NB4 (cell line): Measurements from ENCODE around the gene ANTKMT.

Experiments used
- DNase-seq: peaks from one replicate; pipeline ENCODE4 v3.0.0; 2010; ENCODE audit warnings: low read depth
- H3K4me3 ChIP-seq: one replicate; pipeline ENCODE4 v1.5.1; 2011; ENCODE audit warnings: mild to moderate bottlenecking, low read depth, low read length, moderate library complexity
- CTCF ChIP-seq: IDR thresholded peaks from one replicate; pipeline ENCODE4 v1.5.1; 2012; ENCODE audit warnings: low read depth, low read length
- MAX ChIP-seq: IDR thresholded peaks from 2 replicates; pipeline ENCODE4 v1.6.1; 2011; ENCODE audit warnings: low read depth, low read length
- MYC ChIP-seq: IDR thresholded peaks from 2 replicates; pipeline ENCODE4 v1.6.1; 2011; ENCODE audit warnings: low read depth, low read length
- POLR2A ChIP-seq: IDR thresholded peaks from 2 replicates; pipeline ENCODE4 v1.6.1; 2011; ENCODE audit warnings: mild to moderate bottlenecking; ENCODE audit not compliant: insufficient read length; ENCODE audit errors: extremely low read depth

The ANTKMT gene

DNA sequence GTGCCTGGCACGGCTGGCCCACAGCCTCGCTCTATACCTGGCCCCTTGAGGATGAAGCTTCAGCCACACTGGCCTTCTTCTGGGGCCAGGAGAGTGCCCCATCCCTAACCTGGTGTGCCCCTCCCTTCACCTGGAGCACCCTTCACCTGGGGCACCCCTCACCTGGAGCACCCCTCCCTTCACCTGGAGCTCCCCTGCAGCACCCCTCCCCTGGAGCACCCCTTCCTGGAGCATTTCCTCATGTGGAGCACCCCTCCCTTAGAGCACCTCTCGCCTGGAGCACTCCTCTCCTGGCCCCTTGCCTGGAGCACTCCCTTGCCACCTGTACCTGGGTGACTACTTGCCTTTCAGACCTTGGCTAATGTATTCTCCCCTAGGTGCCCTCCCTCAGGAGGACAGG is 12.9 kb upstream of the ANTKMT start:
- TF ChIP-seq MYC = no peak
- no peak for TF ChIP-seq POLR2A
- no peak for TF ChIP-seq CTCF
- no peak for TF ChIP-seq MAX
- H3K4me3 ChIP-seq = no peak overlapping the region
- DNase-seq = no peak

GRCh38 chr16:708959-709358 is 12.0 kb upstream of the ANTKMT start:
- no peak for DNase-seq
- no peak for TF ChIP-seq MAX
- no peak for TF ChIP-seq CTCF
- TF ChIP-seq POLR2A = no peak
- no peak for TF ChIP-seq MYC
- H3K4me3 ChIP-seq = no peak overlapping the region

DNA sequence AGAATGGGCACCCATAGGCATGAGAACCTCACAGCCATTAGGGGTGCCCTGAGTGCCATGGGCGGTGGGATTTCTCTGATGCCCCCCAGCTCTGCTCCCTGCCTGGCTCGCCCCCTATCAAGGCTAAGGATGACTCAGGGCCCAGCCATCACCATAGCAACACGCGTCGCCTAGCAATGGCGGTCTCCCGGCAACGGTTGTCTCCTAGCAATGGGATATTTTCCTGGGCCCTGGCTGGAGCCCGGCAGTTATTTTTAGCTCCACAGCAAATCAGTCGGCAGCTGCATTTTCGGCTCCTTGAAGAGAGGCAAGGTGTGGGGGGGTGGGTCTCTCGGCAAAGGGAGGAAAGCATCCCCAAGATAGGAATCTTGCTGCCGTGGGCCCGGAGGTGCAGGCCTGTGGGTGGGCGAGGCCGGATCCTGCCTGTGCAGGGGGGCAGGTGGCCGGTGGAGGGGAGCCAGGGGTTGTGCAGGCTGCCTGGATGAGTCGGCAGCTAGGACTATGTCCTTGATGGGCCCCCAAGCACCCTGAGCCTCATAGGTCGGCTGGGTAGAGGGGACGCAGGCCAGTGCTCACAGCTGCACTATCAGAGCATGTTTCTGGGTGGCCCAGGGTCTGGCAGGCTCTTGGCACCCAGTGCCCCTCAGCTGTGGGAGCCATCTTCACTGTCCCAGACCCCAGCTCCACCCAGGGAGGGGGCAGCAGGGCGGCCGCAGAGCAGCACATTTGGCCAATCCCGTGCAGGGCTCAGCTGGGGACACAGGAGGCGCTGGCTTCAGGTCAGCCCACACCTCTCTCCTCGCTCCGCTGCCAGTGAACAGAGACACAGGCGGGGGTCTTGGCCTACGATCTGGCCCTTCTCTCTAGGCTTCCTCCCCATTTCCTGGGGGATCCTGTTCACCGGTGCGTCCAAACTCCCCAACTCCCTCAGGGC is 11.1 kb upstream of the ANTKMT start:
- TF ChIP-seq MYC (no peak), MAX (no peak), POLR2A (no peak), CTCF (no peak)
- no peak overlapping the region for H3K4me3 ChIP-seq
- DNase-seq = peak; percentile 48

- no peak for DNase-seq
- no peak overlapping the region for H3K4me3 ChIP-seq
- TF ChIP-seq MAX (no peak), POLR2A (no peak), CTCF (no peak), MYC (no peak)
Measured at GRCh38 chr16:710500-711075, 10.4 kb upstream of the ANTKMT start.

- H3K4me3 ChIP-seq = no peak overlapping the region
- no peak for TF ChIP-seq POLR2A
- TF ChIP-seq MAX = no peak
- TF ChIP-seq MYC = no peak
- no peak for TF ChIP-seq CTCF
- DNase-seq = no peak
Measured at GRCh38 chr16:711084-711483, 9.9 kb upstream of the ANTKMT start.
